HG02759 (cell line): ENCODE results near the gene ABCC6.
"Not testable (repeated sequence)": the region's sequence is repeated elsewhere in the genome, so short reads cannot be mapped to it uniquely, and the experiment has no call there.

ENCODE experiments used
- ATAC-seq: cut with Tn5 transposase; IDR thresholded peaks from one replicate; pipeline ENCODE4 v1.9.1; 2021; ENCODE audit warnings: mild to moderate bottlenecking, moderate library complexity; ENCODE audit not compliant: unreplicated experiment

The ABCC6 gene

GRCh38 chr16:16190966-16191365, 32.3 kb downstream of the ABCC6 start:
- not testable (repeated sequence) for ATAC-seq

GRCh38 chr16:16190546-16190945, 32.7 kb downstream of the ABCC6 start:
- no peak for ATAC-seq

GRCh38 chr16:16189842-16190241, 33.5 kb downstream of the ABCC6 start:
- ATAC-seq, result no peak

- ATAC-seq, result no peak
These were observed 34.5 kb downstream of the ABCC6 start for GRCh38 chr16:16188827-16189226.

- no peak for ATAC-seq
These were observed 36.5 kb downstream of the ABCC6 start for GRCh38 chr16:16186820-16187219.

- no peak for ATAC-seq
These were observed 38.2 kb downstream of the ABCC6 start for GRCh38 chr16:16185095-16185494.

- no peak for ATAC-seq
These were observed 38.7 kb downstream of the ABCC6 start for GRCh38 chr16:16184594-16184993.

- no peak for ATAC-seq
These were observed 39.7 kb downstream of the ABCC6 start for GRCh38 chr16:16183562-16183961.

- ATAC-seq, result no peak
These were observed 40.4 kb downstream of the ABCC6 start for GRCh38 chr16:16182918-16183317.

- ATAC-seq, result not testable (repeated sequence)
These were observed 41.5 kb downstream of the ABCC6 start for GRCh38 chr16:16181748-16182147.

- ATAC-seq, result no peak
These were observed 44.7 kb downstream of the ABCC6 start for GRCh38 chr16:16178455-16179162.

GRCh38 chr16:16176328-16176727, 47.0 kb downstream of the ABCC6 start:
- no peak for ATAC-seq

- ATAC-seq, result no peak
These were observed 48.0 kb downstream of the ABCC6 start for GRCh38 chr16:16175296-16175695.

- no peak for ATAC-seq
These were observed 50.3 kb downstream of the ABCC6 start for GRCh38 chr16:16172991-16173390.

GRCh38 chr16:16171332-16171919, 51.9 kb downstream of the ABCC6 start:
- no peak for ATAC-seq

- no peak for ATAC-seq
These were observed 53.7 kb downstream of the ABCC6 start for GRCh38 chr16:16169615-16170014.

GRCh38 chr16:16168431-16168830, 54.9 kb downstream of the ABCC6 start:
- no peak for ATAC-seq

- no peak for ATAC-seq
These were observed 55.4 kb downstream of the ABCC6 start for GRCh38 chr16:16167927-16168326.

- no peak for ATAC-seq
These were observed 56.3 kb downstream of the ABCC6 start for GRCh38 chr16:16166949-16167348.

- no peak for ATAC-seq
These were observed 57.2 kb downstream of the ABCC6 start for GRCh38 chr16:16166085-16166484.

GRCh38 chr16:16164243-16164642, 59.1 kb downstream of the ABCC6 start:
- no peak for ATAC-seq

GRCh38 chr16:16163571-16163970, 59.7 kb downstream of the ABCC6 start:
- no peak for ATAC-seq

- no peak for ATAC-seq
These were observed 60.2 kb downstream of the ABCC6 start for GRCh38 chr16:16163109-16163508.
